Neural crest cell (in vitro differentiated cells): ENCODE data around the gene NRF1. TPM values are rescaled to one million over a fixed set of nuclear protein-coding genes. Genes with fewer than 3 reads are reported as not detected.
"Not testable (repeated sequence)": the region's sequence is repeated elsewhere in the genome, so short reads cannot be mapped to it uniquely, and the experiment has no call there.

Experiments used
- DNase-seq: peaks from one replicate; pipeline ENCODE4 v3.0.0; 2021; ENCODE audit warnings: low read depth, mixed read lengths, low spot score
- H3K27ac Mint-ChIP-seq: one replicate; pipeline ENCODE4 v1.8.0; 2021; ENCODE audit warnings: mild to moderate bottlenecking, mixed read lengths; ENCODE audit not compliant: unreplicated experiment
- H3K27me3 Mint-ChIP-seq: 2 replicates; pipeline ENCODE4 v1.8.0; 2021; ENCODE audit warnings: low read depth, mild to moderate bottlenecking, mixed read lengths
- H3K36me3 Mint-ChIP-seq: 2 replicates; pipeline ENCODE4 v1.8.0; 2021; ENCODE audit warnings: low read depth, mild to moderate bottlenecking, mixed read lengths
- H3K4me1 Mint-ChIP-seq: 2 replicates; pipeline ENCODE4 v1.8.0; 2021; ENCODE audit warnings: mixed read lengths
- H3K4me3 Mint-ChIP-seq: one replicate; pipeline ENCODE4 v1.8.0; 2021; ENCODE audit warnings: mild to moderate bottlenecking, mixed read lengths
- H3K9me3 Mint-ChIP-seq: 2 replicates; pipeline ENCODE4 v1.8.0; 2021; ENCODE audit warnings: mixed read lengths
- total RNA-seq: library from RNA; stranded (reverse); gene quantifications from 2 replicates; pipeline ENCODE4 v1.2.1, GENCODE V29; 2021
- TF ChIP-seq, protein P1 (sequence below): fragments of 200-600 bp; sonication (generic); conservative IDR thresholded peaks from 2 replicates; pipeline ENCODE4 v1.5.0; 2021; ENCODE audit warnings: antibody characterized with exemption, mild to moderate bottlenecking

NRF1 gene
- total RNA-seq, 1 donor from 2014 or later = 27.5 TPM

DNA sequence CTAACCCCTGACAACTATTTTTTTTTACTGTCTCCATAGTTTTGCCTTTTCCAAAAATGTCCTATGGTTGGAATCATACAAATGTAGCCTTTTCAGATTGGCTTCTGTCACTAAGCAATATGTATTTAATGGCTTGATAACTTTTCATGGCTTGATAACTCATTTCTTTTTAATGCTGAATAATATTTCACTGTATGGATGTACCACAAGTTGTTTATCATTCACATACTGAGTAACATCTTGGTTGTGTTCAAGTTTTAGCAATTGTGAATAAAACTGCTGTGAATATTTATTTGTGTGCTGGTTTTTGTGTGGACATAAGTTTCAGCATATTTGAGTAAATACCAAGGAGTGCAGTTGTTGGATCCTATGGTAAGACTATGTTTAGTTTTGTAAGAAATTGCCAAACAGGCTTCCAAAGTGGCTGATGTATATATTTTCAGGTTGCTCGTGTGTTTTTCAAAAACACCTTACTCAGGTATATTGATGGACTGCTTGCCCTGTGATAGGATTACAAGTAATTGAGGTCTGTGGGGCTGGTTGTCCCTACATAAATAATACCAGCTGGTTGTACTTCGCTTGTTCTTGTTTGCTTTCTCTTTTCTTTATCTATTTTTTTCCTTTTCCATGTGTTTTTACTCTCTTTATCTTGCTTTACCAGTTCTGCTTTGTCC, 23.0 kb downstream of the NRF1 start:
- peaks cover 3% of the 10 kb centered on the region for H3K36me3 Mint-ChIP-seq
- peaks cover 22% of the 10 kb centered on the region for H3K4me1 Mint-ChIP-seq
- TF ChIP-seq, protein P1, sequence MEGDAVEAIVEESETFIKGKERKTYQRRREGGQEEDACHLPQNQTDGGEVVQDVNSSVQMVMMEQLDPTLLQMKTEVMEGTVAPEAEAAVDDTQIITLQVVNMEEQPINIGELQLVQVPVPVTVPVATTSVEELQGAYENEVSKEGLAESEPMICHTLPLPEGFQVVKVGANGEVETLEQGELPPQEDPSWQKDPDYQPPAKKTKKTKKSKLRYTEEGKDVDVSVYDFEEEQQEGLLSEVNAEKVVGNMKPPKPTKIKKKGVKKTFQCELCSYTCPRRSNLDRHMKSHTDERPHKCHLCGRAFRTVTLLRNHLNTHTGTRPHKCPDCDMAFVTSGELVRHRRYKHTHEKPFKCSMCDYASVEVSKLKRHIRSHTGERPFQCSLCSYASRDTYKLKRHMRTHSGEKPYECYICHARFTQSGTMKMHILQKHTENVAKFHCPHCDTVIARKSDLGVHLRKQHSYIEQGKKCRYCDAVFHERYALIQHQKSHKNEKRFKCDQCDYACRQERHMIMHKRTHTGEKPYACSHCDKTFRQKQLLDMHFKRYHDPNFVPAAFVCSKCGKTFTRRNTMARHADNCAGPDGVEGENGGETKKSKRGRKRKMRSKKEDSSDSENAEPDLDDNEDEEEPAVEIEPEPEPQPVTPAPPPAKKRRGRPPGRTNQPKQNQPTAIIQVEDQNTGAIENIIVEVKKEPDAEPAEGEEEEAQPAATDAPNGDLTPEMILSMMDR = no peak
- H3K9me3 Mint-ChIP-seq = no peaks in the 10 kb centered on the region
- no peak for DNase-seq
- no peak overlapping the region for H3K27ac Mint-ChIP-seq
- H3K27me3 Mint-ChIP-seq = no peaks in the 10 kb centered on the region
- H3K4me3 Mint-ChIP-seq = no peak overlapping the region

- TF ChIP-seq, protein P1 = peak; percentile 76
- Mint-ChIP-seq H3K27me3 (no peaks in the 10 kb centered on the region), H3K27ac (no peak overlapping the region), H3K9me3 (no peaks in the 10 kb centered on the region), H3K4me3 (no peak overlapping the region), H3K4me1 (peaks cover 14% of the 10 kb centered on the region), H3K36me3 (peaks cover 3% of the 10 kb centered on the region)
- DNase-seq = peak; percentile 47
Observed at GRCh38 chr7:129635300-129636029, 23.9 kb downstream of the NRF1 start.

DNA sequence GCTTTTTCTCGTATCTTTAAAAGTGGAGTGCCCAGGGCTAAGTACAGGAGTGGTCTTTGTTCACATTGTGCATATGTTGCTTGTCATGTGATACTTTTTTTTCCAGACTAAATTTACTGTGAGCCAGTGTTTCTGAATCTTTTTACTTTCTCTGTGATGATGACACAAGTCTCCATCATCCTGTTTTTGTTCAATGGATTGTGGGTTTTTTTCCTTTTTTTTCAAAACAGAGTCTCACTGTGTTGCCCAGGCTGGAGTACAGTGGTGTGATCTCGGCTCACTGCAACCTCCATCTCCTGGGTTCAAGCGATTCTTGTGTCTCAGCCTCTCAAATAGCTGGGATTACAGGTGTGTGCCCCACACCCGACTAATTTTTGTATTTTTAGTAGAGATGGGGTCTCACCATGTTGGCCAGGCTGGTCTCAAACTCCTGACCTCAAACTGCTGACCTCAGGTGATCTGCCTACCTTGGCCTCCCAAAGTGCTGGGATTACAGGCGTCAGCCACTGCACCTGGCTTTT, 24.6 kb downstream of the NRF1 start:
- DNase-seq, H3K4me3 Mint-ChIP-seq, H3K27ac Mint-ChIP-seq, H3K9me3 Mint-ChIP-seq, H3K27me3 Mint-ChIP-seq, H3K36me3 Mint-ChIP-seq: not testable (repeated sequence)
- H3K4me1 Mint-ChIP-seq = peaks cover 13% of the 10 kb centered on the region

GRCh38 chr7:129636641-129637040, 25.1 kb downstream of the NRF1 start:
- Mint-ChIP-seq H3K27ac (no peak overlapping the region), H3K4me1 (peaks cover 13% of the 10 kb centered on the region), H3K36me3 (peaks cover 3% of the 10 kb centered on the region), H3K9me3 (no peaks in the 10 kb centered on the region), H3K4me3 (no peak overlapping the region), H3K27me3 (no peaks in the 10 kb centered on the region)
- TF ChIP-seq, protein P1 = no peak
- DNase-seq = no peak

DNA sequence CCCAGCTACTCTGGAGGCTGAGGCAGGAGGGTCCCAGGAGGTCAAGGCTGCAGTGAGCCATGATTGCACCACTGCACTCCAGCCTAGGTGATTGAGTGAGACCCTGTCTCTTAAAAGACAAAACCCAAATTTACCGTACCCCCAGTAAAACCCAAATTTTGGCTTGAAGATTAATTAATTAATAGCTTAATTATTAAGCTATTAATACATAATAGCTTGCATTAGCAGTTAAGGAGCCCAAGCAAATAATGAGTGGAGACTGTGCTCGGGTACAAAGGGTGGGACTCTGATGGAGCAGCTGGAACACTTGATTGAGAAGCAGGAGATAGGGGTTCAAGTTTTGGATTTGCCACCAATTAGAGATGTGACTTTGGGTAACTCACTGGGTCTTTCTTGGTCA, 28.9 kb downstream of the NRF1 start:
- H3K36me3 Mint-ChIP-seq = no peaks in the 10 kb centered on the region
- TF ChIP-seq, protein P1 = no peak
- H3K27ac Mint-ChIP-seq = no peak overlapping the region
- no peak overlapping the region for H3K4me3 Mint-ChIP-seq
- no peaks in the 10 kb centered on the region for H3K9me3 Mint-ChIP-seq
- H3K4me1 Mint-ChIP-seq = peaks cover 35% of the 10 kb centered on the region
- no peaks in the 10 kb centered on the region for H3K27me3 Mint-ChIP-seq
- DNase-seq = no peak
